ENCODE measurements around the gene LTBP3.

DNA sequence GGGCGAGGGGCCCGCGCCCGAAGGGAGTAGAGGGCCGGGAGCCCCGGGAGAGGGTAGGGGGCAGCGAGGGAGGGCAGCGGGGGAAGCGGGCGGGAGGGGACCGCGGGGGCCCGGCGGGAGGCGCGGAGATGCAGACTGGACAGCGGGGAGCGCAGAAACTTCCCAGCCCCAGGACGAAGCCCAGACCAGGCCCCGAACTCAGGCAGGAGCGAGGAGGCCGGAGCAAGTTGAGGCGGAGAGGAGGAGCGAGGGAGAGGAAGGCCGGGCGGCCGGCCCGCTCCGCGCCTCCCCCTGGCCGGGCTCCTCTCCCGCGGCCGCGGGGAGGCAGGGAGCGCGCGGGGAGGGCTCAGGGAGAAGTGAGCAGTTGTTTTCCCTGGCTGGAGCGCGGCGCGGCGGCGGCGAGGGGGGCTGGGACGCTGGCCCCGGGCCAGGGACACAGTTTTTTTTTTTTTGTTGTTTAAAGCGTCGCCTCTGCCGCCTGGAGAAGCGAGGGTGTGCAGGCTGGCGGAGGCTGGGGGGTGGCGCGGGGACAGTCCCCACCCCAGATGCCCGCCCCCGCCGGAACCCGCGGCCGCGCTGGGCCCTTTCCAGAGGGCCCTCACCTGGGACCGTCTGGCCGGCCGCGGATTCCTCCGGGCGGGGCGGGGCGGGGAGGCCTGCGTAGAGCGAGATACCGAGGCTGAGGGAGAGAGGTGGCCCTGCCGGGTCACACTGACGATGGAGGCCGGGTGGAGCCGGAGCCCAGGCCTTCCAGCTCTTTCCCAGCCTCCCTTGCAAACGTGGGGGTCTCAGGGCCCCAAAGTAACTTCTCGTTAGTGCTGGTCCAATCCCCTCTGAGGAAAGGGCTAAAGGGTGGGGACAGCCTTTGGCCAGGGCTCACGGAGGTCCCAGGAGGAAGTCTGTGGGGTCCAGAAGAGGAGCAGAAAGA, at the start of gene LTBP3:
- TF ChIP-seq POLR2A (IDR thresholded peaks at IDR 0.05), result peak in 1 of 4 donors; percentile 51
- TF ChIP-seq, protein P1, sequence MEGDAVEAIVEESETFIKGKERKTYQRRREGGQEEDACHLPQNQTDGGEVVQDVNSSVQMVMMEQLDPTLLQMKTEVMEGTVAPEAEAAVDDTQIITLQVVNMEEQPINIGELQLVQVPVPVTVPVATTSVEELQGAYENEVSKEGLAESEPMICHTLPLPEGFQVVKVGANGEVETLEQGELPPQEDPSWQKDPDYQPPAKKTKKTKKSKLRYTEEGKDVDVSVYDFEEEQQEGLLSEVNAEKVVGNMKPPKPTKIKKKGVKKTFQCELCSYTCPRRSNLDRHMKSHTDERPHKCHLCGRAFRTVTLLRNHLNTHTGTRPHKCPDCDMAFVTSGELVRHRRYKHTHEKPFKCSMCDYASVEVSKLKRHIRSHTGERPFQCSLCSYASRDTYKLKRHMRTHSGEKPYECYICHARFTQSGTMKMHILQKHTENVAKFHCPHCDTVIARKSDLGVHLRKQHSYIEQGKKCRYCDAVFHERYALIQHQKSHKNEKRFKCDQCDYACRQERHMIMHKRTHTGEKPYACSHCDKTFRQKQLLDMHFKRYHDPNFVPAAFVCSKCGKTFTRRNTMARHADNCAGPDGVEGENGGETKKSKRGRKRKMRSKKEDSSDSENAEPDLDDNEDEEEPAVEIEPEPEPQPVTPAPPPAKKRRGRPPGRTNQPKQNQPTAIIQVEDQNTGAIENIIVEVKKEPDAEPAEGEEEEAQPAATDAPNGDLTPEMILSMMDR (IDR thresholded peaks at IDR 0.05), result no peak
- peak; percentile 26 to 57 for TF ChIP-seq POLR2AphosphoS5 (IDR thresholded peaks at IDR 0.05)
- no peak for TF ChIP-seq EP300 (IDR thresholded peaks at IDR 0.05)
